HG02610 (cell line): ENCODE data around the gene LYPD6.

Experiments used
- ATAC-seq: cut with Tn5 transposase; IDR thresholded peaks from one replicate; pipeline ENCODE4 v1.9.1; 2021; ENCODE audit warnings: mild to moderate bottlenecking, moderate library complexity; ENCODE audit not compliant: unreplicated experiment

Gene LYPD6

GRCh38 chr2:149448315-149448714 lies 117.9 kb downstream of the LYPD6 start:
- ATAC-seq: no peak

GRCh38 chr2:149449017-149449416 lies 118.6 kb downstream of the LYPD6 start:
- ATAC-seq: no peak

GRCh38 chr2:149451417-149452165 lies 121.2 kb downstream of the LYPD6 start:
- no peak for ATAC-seq

- no peak for ATAC-seq
Measured at GRCh38 chr2:149456285-149456684, 125.9 kb downstream of the LYPD6 start.

- ATAC-seq: no peak
Measured at GRCh38 chr2:149458502-149458901, 128.1 kb downstream of the LYPD6 start.

GRCh38 chr2:149463328-149464002 lies 133.1 kb downstream of the LYPD6 start:
- ATAC-seq: peak; percentile 94

- ATAC-seq: no peak
Measured at GRCh38 chr2:149464396-149464795, 134.0 kb downstream of the LYPD6 start.

GRCh38 chr2:149465873-149466272 lies 135.5 kb downstream of the LYPD6 start:
- ATAC-seq: no peak

- no peak for ATAC-seq
Measured at GRCh38 chr2:149466635-149467034, 136.2 kb downstream of the LYPD6 start.

- ATAC-seq: no peak
Measured at GRCh38 chr2:149467436-149467835, 137.0 kb downstream of the LYPD6 start.

- ATAC-seq: no peak
Measured at GRCh38 chr2:149468636-149469035, 138.2 kb downstream of the LYPD6 start.

- ATAC-seq: no peak
Measured at GRCh38 chr2:149470046-149470445, 139.7 kb downstream of the LYPD6 start.

GRCh38 chr2:149472413-149472812 lies 142.0 kb downstream of the LYPD6 start:
- ATAC-seq: no peak

- no peak for ATAC-seq
Measured at GRCh38 chr2:149473068-149473467, 142.7 kb downstream of the LYPD6 start.

GRCh38 chr2:149473521-149473920 lies 143.1 kb downstream of the LYPD6 start:
- no peak for ATAC-seq

GRCh38 chr2:149483004-149483605 lies 152.7 kb downstream of the LYPD6 start:
- ATAC-seq: no peak

GRCh38 chr2:149486664-149487063 lies 156.3 kb downstream of the LYPD6 start:
- ATAC-seq: no peak

- no peak for ATAC-seq
Measured at GRCh38 chr2:149487189-149487588, 156.8 kb downstream of the LYPD6 start.

- ATAC-seq: no peak
Measured at GRCh38 chr2:149488706-149489440, 158.5 kb downstream of the LYPD6 start.

GRCh38 chr2:149489452-149489851 lies 159.1 kb downstream of the LYPD6 start:
- ATAC-seq: no peak

- ATAC-seq: no peak
Measured at GRCh38 chr2:149490296-149490695, 159.9 kb downstream of the LYPD6 start.
